GM13976 (cell line): ENCODE results near the gene GPAT2.
"Not testable (repeated sequence)": the region's sequence is repeated elsewhere in the genome, so short reads cannot be mapped to it uniquely, and the experiment has no call there.

Experiments used
- DNase-seq: peaks from one replicate; pipeline ENCODE4 v3.0.0; 2012; ENCODE audit warnings: low spot score
- CTCF ChIP-seq: IDR thresholded peaks from 2 replicates; pipeline ENCODE4 v1.5.1; 2012; ENCODE audit warnings: borderline replicate concordance, mild to moderate bottlenecking; ENCODE audit not compliant: insufficient read depth; ENCODE audit errors: extremely low read depth, missing control alignments, control extremely low read depth
- in situ Hi-C: fragments of 300-500 bp; cut with MboI; formaldehyde crosslinking; loops from one replicate; pipeline ENCODE4 v1.12.0; 2022; ENCODE audit warnings: low sequenced_read_pairs, mixed read lengths, inconsistent platforms; ENCODE audit not compliant: unreplicated experiment

Gene GPAT2

GRCh38 chr2:96012792-96013264, 21.9 kb downstream of the GPAT2 start:
- in situ Hi-C loops, result loop anchor here (25.0 kb wide), 3 partner anchors 99 to 499 kb away; partner anchors contain the start of genes ADRA2B, CIAO1, NEURL3 and TMEM127
- DNase-seq, result not testable (repeated sequence)

GRCh38 chr2:96012086-96012791, 22.5 kb downstream of the GPAT2 start:
- DNase-seq, result not testable (repeated sequence)
- in situ Hi-C loops, result loop anchor here (25.0 kb wide), 3 partner anchors 100 to 500 kb away; partner anchors contain the start of genes ADRA2B, CIAO1, NEURL3 and TMEM127

- DNase-seq, result not testable (repeated sequence)
- in situ Hi-C loops, result loop anchor here (25.0 kb wide), 3 partner anchors 101 to 501 kb away; partner anchors contain the start of genes ADRA2B, CIAO1, NEURL3 and TMEM127
- TF ChIP-seq CTCF, result peak; percentile 25
These were observed 23.6 kb downstream of the GPAT2 start for GRCh38 chr2:96011129-96011455.

- peak; percentile 85 for DNase-seq
- in situ Hi-C loops, result loop anchor here (25.0 kb wide), 3 partner anchors 102 to 502 kb away; partner anchors contain the start of genes ADRA2B, CIAO1, NEURL3 and TMEM127
These were observed 24.2 kb downstream of the GPAT2 start for GRCh38 chr2:96010320-96011128.

- not testable (repeated sequence) for DNase-seq
These were observed 24.9 kb downstream of the GPAT2 start for GRCh38 chr2:96009833-96010232.

GRCh38 chr2:96008051-96008450, 26.7 kb downstream of the GPAT2 start:
- DNase-seq, result not testable (repeated sequence)
- in situ Hi-C loops, result loop anchor here (25.0 kb wide), 3 partner anchors 104 to 504 kb away; partner anchors contain the start of genes ADRA2B, CIAO1, NEURL3 and TMEM127

More at GRCh38 chr2:96009833-96010232, 24.9 kb downstream of the GPAT2 start:
- in situ Hi-C loops, result loop anchor here (25.0 kb wide), 3 partner anchors 102 to 502 kb away; partner anchors contain the start of genes ADRA2B, CIAO1, NEURL3 and TMEM127

GRCh38 chr2:96006248-96006647, 28.5 kb downstream of the GPAT2 start:
- DNase-seq, result not testable (repeated sequence)
- in situ Hi-C loops, result loop anchor here (25.0 kb wide), 3 partner anchors 106 to 506 kb away; partner anchors contain the start of genes ADRA2B, CIAO1, NEURL3 and TMEM127

GRCh38 chr2:95992520-95993272, 42.0 kb downstream of the GPAT2 start:
- DNase-seq, result peak; percentile 21
- in situ Hi-C loops, result not testable (repeated sequence)
- peak; percentile 64 for TF ChIP-seq CTCF

- in situ Hi-C loops, result not testable (repeated sequence)
These were observed 42.6 kb downstream of the GPAT2 start for GRCh38 chr2:95992102-95992501.

GRCh38 chr2:95991351-95992094, 43.2 kb downstream of the GPAT2 start, which contains the start of gene ANKRD36C:
Gene ANKRD36C, minus strand, starts transcription at chr2:95991824. Its CDS starts 116 bp downstream, at chr2:95991708.
- peak; percentile 37 for DNase-seq
- in situ Hi-C loops, result not testable (repeated sequence)

More at GRCh38 chr2:95992102-95992501, 42.6 kb downstream of the GPAT2 start:
- DNase-seq, result not testable (repeated sequence)

- DNase-seq, in situ Hi-C loops: not testable (repeated sequence)
These were observed 43.8 kb downstream of the GPAT2 start for GRCh38 chr2:95990884-95991283.
